C1 segment of cervical spinal cord (tissue), 14 donors: Measurements from ENCODE around the gene ITPR2.
A peak's percentile ranks its signal among the peaks of the same experiment; 100 is the strongest.

Experiments used
- DNase-seq, 14 donors: peaks; one replicate each; lab custom pipeline; 2025; lab: John Stamatoyannopoulos, UW

Gene ITPR2

DNA sequence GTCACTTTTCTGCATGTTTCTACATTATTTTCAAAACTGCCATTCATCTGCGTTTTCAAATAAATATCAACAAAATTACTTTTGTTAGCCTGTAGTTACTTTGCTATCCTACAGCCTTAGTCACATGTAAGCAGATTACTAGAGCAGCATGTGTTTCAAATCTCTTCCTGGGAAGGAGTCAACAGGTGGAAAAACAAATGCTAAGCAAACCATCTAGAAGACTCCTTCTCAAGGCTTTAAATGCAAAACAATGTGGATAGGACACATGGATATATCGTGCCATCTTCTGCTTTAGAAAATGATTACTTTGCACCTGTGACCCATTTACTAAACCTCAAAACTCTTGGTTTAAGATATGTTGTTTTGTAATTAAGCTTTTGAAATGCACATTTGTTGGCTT lies 528.7 kb downstream of the ITPR2 start:
- DNase-seq, result no peak

DNA sequence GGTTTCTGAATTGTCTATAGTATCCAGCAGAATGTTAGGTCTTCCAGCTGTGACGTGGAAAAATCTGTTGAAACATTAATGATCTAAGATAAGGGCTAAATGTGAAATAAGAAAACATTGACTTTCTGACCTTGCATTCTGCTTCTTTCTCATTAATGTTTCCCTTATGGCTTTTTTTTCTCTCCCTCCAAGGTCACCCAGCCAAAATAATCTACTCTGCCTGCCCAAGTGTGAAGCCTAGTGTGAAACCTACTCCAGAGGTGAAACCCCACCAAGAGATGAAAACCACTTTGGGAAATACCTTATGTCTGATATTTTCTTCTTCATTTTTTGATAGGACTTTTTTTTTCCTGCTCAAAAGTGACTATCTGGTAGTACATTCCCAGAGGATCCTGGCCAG lies 529.6 kb downstream of the ITPR2 start:
- DNase-seq, result no peak

DNA sequence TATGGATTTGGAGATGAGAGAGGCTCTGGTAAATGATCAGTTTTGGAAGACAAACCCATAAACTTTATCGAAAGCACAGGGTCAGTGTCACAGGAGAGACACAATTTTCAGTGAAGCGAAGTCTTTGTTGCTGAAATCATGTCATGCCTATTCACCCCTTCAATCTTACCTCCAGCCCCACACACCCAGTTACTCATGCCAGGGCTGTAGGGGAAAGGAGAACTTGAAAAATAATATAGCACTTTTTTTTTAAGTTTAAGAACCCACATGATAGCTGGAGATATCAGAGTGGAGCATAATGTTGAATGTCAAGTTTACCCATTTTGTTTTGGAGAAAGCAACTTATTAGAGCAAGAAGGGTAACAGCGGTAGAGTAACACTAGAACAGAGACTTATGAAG lies 530.2 kb downstream of the ITPR2 start:
- no peak for DNase-seq

DNA sequence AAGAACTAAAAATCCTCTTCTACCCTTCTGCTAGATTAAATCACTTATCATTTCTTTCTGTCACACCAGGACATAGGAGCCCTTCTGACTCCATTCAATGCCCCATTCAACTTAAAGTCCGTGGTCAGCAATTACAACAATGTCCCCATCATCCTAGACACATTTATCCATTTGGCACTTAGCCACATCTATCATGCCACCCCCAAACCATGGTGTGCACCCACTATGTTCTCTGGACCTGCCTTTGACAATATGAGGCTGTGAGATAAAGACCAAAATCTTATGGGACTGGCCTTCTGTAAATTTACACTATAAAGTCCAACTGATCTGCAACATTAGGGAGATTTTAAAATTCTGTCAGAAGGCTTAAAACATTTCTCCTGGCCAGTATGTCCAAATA lies 533.2 kb downstream of the ITPR2 start:
- no peak for DNase-seq

DNA sequence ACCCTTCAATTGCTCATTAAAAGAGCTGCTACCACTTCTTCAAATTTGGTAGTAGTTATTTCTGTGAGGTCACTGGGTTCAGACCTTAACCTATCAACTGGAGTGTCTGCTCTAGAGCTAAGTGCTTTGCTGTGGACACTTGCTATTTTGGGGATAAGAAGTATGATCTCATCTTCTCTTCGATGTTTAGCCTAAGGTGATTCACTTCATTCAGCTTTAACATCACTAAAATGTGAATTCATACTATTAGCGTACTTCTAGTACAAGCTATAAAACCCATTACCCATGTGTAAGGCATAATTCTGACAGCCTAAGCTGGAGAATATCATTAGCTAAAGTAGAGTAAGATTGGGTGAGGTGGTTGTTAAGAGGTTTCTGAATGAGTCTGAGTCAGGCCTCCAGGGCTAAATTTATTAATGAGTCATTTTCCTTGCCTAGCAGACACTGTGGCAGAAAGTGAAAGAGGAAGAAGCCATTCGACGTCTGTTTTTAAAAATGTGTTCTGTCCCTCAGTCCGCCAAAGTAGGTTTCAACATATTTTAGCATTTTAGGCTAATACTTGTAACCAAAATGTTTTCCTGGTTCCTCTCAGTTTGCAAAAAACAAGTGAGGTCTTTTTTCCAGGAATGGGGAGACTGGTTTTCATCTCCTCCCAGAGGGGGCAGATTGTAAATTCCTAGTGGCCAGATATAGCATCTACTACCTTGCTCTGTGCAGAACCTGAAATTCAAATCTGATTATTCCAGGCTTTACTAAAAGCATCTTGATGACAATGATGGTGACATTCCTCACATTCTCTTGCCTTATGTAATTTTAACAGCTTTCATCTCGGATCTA lies 534.0 kb downstream of the ITPR2 start:
- DNase-seq, result peak in 1 of 14 donors; percentile 22

DNA sequence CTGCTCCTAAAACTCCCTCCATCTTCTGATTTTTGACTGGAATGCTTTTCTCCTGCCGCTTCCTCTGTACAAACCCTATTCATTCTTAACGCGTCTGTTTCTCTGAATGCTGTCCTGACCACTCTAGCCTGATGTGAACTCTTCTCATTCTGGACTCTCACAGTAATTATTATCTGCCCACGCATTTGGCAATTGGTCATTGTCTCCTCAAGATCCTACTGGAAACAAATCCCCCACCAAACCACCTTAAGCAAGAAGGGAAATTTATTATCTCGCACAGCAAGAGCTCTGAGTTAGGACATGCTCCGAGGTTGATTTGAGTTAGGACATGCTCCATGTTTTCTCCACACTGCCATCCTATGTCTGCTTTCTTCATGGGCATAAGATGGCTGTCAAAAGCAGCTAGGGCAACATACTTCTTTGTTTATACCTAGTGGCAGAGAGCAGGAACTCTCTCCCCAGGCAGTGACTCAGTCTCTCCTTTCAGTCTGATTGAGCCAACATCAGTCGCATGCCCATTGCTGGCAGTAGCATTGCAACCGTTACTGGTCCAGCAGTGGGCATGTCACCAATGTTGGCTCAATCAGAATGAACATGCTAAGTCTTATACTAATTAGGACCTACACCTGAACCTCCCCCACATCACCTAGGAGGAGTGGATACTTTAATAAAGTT lies 535.5 kb downstream of the ITPR2 start:
- DNase-seq, result no peak

DNA sequence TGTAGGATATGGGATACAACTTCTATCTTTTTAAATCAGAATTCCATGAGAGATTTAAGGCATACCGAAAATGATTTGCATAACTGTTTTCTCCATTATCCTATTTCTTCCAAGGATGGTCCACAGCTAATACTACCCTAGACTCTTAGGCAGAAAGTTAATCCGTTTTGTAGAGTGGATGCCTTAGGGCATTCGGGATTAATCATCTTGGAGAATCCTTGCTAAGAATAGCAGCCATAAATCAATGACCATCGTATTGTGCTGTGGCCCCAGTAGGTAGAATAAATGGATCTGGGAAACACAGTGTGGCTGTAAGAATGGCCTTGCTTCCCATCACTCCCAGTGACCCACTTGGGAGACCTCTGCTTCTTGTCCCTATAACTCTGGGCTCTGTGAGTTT lies 538.0 kb downstream of the ITPR2 start:
- no peak for DNase-seq

DNA sequence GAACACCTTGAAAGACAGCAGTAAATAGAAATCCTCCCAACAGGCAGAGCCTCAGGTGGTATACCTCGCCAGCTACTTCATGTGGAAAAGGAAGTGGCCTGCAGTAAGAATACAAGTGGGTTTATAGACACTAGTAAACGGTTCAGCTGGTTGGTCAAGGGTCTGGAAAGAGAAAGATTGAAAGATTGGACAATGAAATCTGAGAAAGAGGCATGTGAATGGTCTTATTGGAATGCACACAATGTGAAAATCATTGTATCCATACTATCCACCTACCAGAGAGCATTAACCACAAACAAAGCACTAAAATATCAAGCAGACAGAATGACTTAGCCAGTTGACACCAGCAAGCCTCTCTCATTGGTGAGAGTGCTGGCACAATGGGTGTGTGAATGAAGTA lies 539.4 kb downstream of the ITPR2 start:
- DNase-seq, result no peak

DNA sequence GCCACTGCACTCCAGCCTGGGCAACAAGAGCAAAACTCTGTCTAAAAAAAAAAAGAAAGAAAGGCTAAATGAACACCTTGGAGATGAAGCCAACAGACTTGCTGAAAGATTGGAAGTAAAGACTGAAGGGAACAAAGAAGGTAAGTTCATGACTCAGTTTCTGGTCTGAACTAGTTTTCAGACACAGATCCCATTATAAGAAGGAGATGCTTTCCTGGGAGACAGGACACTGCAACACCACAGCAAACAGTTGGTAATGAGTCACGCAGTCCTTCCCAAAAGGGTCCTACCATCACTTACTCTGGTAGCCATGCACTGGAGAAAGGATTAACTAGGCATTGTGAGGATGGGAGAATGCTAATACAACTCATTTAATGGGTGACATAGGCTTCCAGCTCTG lies 540.4 kb downstream of the ITPR2 start:
- no peak for DNase-seq

DNA sequence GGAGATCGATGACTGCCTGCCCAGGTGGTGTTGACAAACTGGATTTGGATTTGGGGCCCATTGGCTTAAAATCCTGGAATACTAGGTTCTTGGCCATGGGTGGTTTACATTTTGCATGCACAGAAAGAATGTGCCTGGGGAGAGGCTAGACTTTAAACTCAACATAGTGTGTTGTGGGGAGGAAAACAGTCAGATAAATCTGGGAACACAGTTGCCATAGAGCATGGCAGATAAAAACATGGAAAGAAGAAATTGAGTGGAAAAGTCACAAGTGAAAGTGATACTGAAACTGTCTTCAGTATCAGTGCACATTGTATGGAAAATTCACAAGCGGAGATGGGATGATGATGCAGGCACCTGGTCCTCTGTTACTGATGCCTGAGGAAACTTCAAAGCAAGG lies 542.4 kb downstream of the ITPR2 start:
- no peak for DNase-seq

DNA sequence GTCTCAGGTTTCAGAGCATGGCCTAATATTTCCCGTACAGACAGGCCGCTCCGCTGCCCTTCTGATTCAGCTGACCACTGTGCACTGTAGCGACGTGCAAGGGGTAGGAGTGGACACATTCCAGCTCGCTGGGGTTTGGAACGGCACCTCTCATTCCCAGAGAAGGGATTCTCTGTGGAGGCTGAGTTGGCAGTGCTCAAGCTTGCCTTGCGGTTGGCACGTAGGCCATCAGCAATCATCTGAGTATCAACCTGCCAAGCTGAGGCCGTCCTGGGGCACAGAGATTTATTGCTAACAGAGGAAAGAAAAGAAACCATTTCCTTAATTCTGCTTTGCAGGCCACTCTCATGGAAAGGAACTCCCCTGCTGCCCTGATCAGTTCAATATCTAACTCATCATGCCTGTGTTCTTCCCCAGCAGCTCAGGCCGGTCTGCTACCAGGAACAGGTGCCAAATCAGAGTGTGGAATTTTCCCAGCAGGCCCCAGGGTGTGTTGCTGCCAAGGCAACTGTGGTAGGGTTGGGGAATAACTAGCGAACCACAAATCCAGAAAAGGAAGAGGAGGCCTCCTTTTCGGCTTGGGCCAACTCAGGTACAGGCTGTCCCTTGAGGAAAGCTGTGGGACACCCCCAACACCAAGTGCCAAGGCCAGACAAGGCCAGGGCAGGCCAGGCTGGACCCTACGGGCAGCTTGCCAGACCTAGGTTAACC lies 545.2 kb downstream of the ITPR2 start:
- peak in 7 of 14 donors; percentile 9 to 98 (median 39) for DNase-seq
